ENCODE measurements around the gene SLCO1C1. TPM values are rescaled to one million over a fixed set of nuclear protein-coding genes. Genes with fewer than 3 reads are reported as not detected.

Gene SLCO1C1
- total RNA-seq: 0.25 TPM in 1 of 2 replicates, not detected in the other

GRCh38 chr12:20695232-20695631 lies at the start of gene SLCO1C1:
SLCO1C1 (plus strand) TSS chr12:20695332; CDS start chr12:20699577, 4,245 bp downstream.

Other genes with a start within 250 kb of the SLCO1C1 start
- gene SLCO1B3, start 115.4 kb downstream of the SLCO1C1 start, total RNA-seq: not detected in 2 replicates

Data from cardiac ventricle fibroblast (primary cell).